RWPE2 (cell line): ENCODE results near the gene POLDIP3.

Experiments
- ATAC-seq: fragments of 200-7000 bp; cut with Tn5 transposase; 3 replicates; pipeline ENCODE4 v1.9.1; 2021; ENCODE audit warnings: low read depth
- DNase-seq: peaks from one replicate; pipeline ENCODE4 v3.0.0-alpha.2; 2020; ENCODE audit warnings: low spot score
- H3K27ac ChIP-seq: fragments of 450-650 bp; 2 replicates; pipeline ENCODE4 v1.5.1; 2017; ENCODE audit warnings: mild to moderate bottlenecking; ENCODE audit not compliant: poor library complexity, severe bottlenecking
- H3K27me3 ChIP-seq: fragments of 250-450 bp; sonication (Bioruptor Pico); 2 replicates; pipeline ENCODE4 v1.5.1; 2021; ENCODE audit warnings: mild to moderate bottlenecking, moderate library complexity; ENCODE audit not compliant: insufficient read depth, poor library complexity, severe bottlenecking
- H3K36me3 ChIP-seq: fragments of 250-450 bp; sonication (Bioruptor Pico); 2 replicates; pipeline ENCODE4 v1.5.1; 2020; ENCODE audit warnings: low read depth, mild to moderate bottlenecking, moderate library complexity
- H3K4me1 ChIP-seq: fragments of 250-450 bp; sonication (Bioruptor Pico); 2 replicates; pipeline ENCODE4 v1.5.1; 2021; ENCODE audit warnings: mild to moderate bottlenecking, moderate library complexity; ENCODE audit not compliant: insufficient read depth, poor library complexity, severe bottlenecking
- H3K4me3 ChIP-seq: fragments of 250-450 bp; sonication (Bioruptor Pico); 2 replicates; pipeline ENCODE4 v1.5.1; 2021; ENCODE audit warnings: mild to moderate bottlenecking, moderate library complexity; ENCODE audit not compliant: severe bottlenecking
- H3K9me3 ChIP-seq: fragments of 250-450 bp; sonication (Bioruptor Pico); 2 replicates; pipeline ENCODE4 v1.5.1; 2021; ENCODE audit warnings: mild to moderate bottlenecking, moderate library complexity; ENCODE audit not compliant: severe bottlenecking
- CTCF ChIP-seq: fragments of 450-650 bp; IDR thresholded peaks from one replicate; pipeline ENCODE4 v1.5.1; 2017; ENCODE audit warnings: mild to moderate bottlenecking, moderate library complexity; ENCODE audit not compliant: poor library complexity, severe bottlenecking

Gene POLDIP3

GRCh38 chr22:42648368-42649245 lies 33.9 kb upstream of the POLDIP3 start:
- Histone ChIP-seq H3K4me1 (peaks cover 22% of the 10 kb centered on the region), H3K27ac (peak overlapping the region; percentile 60), H3K27me3 (no peaks in the 10 kb centered on the region), H3K9me3 (no peaks in the 10 kb centered on the region), H3K36me3 (no peaks in the 10 kb centered on the region; the same call in 1 of the 2 replicates), H3K4me3 (peak overlapping the region; percentile 63)
- no peak for TF ChIP-seq CTCF
- DNase-seq (no peak), ATAC-seq (peak; percentile 40; the same call in 2 of the 3 replicates)

DNA sequence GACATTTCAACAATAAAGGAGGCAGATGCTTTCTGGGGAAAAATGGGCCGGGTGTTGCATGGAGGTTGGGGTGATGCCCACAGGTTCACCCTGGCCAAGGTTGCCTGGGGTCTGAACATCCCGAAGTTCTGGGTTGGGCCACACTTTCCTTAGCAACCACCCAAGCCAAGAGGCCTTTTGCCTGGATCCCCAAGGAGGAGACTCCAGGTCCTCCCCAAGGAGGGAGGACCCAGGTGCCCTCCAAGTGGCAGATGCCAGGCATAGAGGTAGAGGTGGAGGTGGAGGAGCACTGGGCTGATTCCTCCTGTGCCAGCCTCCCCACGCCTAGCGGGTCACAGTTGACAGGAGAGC lies 33.3 kb upstream of the POLDIP3 start:
- Histone ChIP-seq H3K27ac (peak overlapping the region; percentile 60), H3K27me3 (no peaks in the 10 kb centered on the region), H3K36me3 (no peaks in the 10 kb centered on the region; the same call in 1 of the 2 replicates), H3K4me3 (peak overlapping the region; percentile 63), H3K9me3 (no peaks in the 10 kb centered on the region), H3K4me1 (peaks cover 22% of the 10 kb centered on the region)
- no peak for TF ChIP-seq CTCF
- DNase-seq (no peak), ATAC-seq (no peak)

GRCh38 chr22:42646569-42647525 lies 32.2 kb upstream of the POLDIP3 start:
- DNase-seq = no peak
- TF ChIP-seq CTCF = no peak
- Histone ChIP-seq H3K4me3 (no peak overlapping the region), H3K9me3 (no peaks in the 10 kb centered on the region), H3K27me3 (no peaks in the 10 kb centered on the region), H3K36me3 (no peaks in the 10 kb centered on the region; the same call in 1 of the 2 replicates), H3K27ac (peak overlapping the region; percentile 15), H3K4me1 (peaks cover 22% of the 10 kb centered on the region)
- ATAC-seq = no peak

- Histone ChIP-seq H3K4me1 (peaks cover 22% of the 10 kb centered on the region), H3K36me3 (peaks cover 3% of the 10 kb centered on the region), H3K4me3 (no peak overlapping the region), H3K27me3 (no peaks in the 10 kb centered on the region), H3K9me3 (no peaks in the 10 kb centered on the region), H3K27ac (peak overlapping the region; percentile 15)
- ATAC-seq = no peak
- no peak for TF ChIP-seq CTCF
- no peak for DNase-seq
Observed at GRCh38 chr22:42645938-42646568, 31.4 kb upstream of the POLDIP3 start.
